Upper lobe of left lung (tissue), 6 donors: ENCODE results near the gene LAMA3. TPM values are rescaled to one million over a fixed set of nuclear protein-coding genes. Genes with fewer than 3 reads are reported as not detected.
A peak's percentile ranks its signal among the peaks of the same experiment; 100 is the strongest.

Experiments used
- ATAC-seq, 2 donors: fragments of 200-7000 bp; cut with Tn5 transposase; one replicate each; pipeline ENCODE4 v1.9.1; 2022; ENCODE audit warnings: mild to moderate bottlenecking in 2 of 2, moderate library complexity in 2 of 2; ENCODE audit not compliant: low FRiP score in 2 of 2
- DNase-seq, 2 donors: peaks; one replicate each; pipeline ENCODE4 v3.0.0-alpha.2; 2019 to 2020
- H3K27ac ChIP-seq, 4 donors: fragments of 200-600 bp; sonication (generic); one replicate each; pipeline ENCODE4 v1.5.1; 2016 to 2019
- H3K27me3 ChIP-seq, 4 donors: fragments of 200-600 bp; sonication (generic); one replicate each; pipeline ENCODE4 v1.5.1; 2017 to 2019
- H3K36me3 ChIP-seq, 4 donors: fragments of 200-600 bp; sonication (generic); one replicate each; pipeline ENCODE4 v1.5.1; 2016 to 2019
- H3K4me1 ChIP-seq, 4 donors: fragments of 200-600 bp; sonication (generic); one replicate each; pipeline ENCODE4 v1.5.1; 2018 to 2019
- H3K4me3 ChIP-seq, 4 donors: fragments of 200-600 bp; sonication (generic); one replicate each; pipeline ENCODE4 v1.5.1; 2017 to 2019; ENCODE audit warnings: mild to moderate bottlenecking in 2 of 4, moderate library complexity in 1 of 4
- H3K9me3 ChIP-seq, 4 donors: fragments of 200-600 bp; sonication (generic); one replicate each; pipeline ENCODE4 v1.5.1; 2018 to 2019
- EP300 ChIP-seq, 4 donors: sonication (generic); formaldehyde crosslinking; IDR thresholded peaks; one replicate each; pipeline ENCODE4 v1.5.1; 2017; ENCODE audit warnings: antibody characterized with exemption in 4 of 4, control low read depth in 2 of 4
- POLR2A ChIP-seq, 4 donors: fragments of 450-650 bp; IDR thresholded peaks; one replicate each; pipeline ENCODE4 v1.5.1; 2016 to 2017; ENCODE audit warnings: antibody characterized with exemption in 4 of 4, mild to moderate bottlenecking in 2 of 4
- POLR2AphosphoS5 ChIP-seq, 2 donors: sonication (generic); formaldehyde crosslinking; IDR thresholded peaks; one replicate each; pipeline ENCODE4 v1.5.1; 2017; ENCODE audit warnings: antibody characterized with exemption in 2 of 2
- WGBS, 2 donors: methylation state at CpG; one replicate each; pipeline ENCODE4 v1.1.5; 2017 to 2018; 5-methylcytosine and 5-hydroxymethylcytosine counted together
- total RNA-seq, 6 donors: library from RNA; depleted of rRNA in 4 of 6; stranded (reverse); fragments of >200 nt in 4 of 6; gene quantifications; one replicate each; pipeline versions ENCODE4 v1.1.0 to v1.2.1, GENCODE V29; 2016 to 2021
- TF ChIP-seq, protein P1 (sequence below), 6 experiments: fragments of 450-650 bp in 4 of 6; fragments of 200-600 bp in 2 of 6; sonication (generic) in 2 of 6; IDR thresholded peaks; one replicate each; pipeline ENCODE4 v1.5.1; 2016 to 2019; ENCODE audit warnings: antibody characterized with exemption in 6 of 6
- donor health status: DM: no; HTN: no; CAD: no; lungs with moderate emphysema.
- donor health status: DM: no; HTN: yes; CAD: no; lungs with severe emphysema.

Gene LAMA3
- total RNA-seq, 6 donors from 2014 or later: 88.2 to 202 (median 141) TPM

GRCh38 chr18:23716966-23717365, 27.7 kb downstream of the LAMA3 start:
- Histone ChIP-seq H3K27me3 (no peaks in the 10 kb centered on the region), H3K27ac (no peak overlapping the region), H3K4me3 (no peak overlapping the region), H3K9me3 (no peaks in the 10 kb centered on the region), H3K4me1 (no peaks in the 10 kb centered on the region), H3K36me3 (no peaks in the 10 kb centered on the region)
- TF ChIP-seq POLR2AphosphoS5 (IDR thresholded peaks at IDR 0.05) (no peak), POLR2A (IDR thresholded peaks at IDR 0.05) (no peak), EP300 (IDR thresholded peaks at IDR 0.05) (no peak)
- TF ChIP-seq, protein P1, sequence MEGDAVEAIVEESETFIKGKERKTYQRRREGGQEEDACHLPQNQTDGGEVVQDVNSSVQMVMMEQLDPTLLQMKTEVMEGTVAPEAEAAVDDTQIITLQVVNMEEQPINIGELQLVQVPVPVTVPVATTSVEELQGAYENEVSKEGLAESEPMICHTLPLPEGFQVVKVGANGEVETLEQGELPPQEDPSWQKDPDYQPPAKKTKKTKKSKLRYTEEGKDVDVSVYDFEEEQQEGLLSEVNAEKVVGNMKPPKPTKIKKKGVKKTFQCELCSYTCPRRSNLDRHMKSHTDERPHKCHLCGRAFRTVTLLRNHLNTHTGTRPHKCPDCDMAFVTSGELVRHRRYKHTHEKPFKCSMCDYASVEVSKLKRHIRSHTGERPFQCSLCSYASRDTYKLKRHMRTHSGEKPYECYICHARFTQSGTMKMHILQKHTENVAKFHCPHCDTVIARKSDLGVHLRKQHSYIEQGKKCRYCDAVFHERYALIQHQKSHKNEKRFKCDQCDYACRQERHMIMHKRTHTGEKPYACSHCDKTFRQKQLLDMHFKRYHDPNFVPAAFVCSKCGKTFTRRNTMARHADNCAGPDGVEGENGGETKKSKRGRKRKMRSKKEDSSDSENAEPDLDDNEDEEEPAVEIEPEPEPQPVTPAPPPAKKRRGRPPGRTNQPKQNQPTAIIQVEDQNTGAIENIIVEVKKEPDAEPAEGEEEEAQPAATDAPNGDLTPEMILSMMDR (IDR thresholded peaks at IDR 0.05): no peak
- ATAC-seq (no peak), DNase-seq (no peak)

GRCh38 chr18:23718243-23718720, 29.0 kb downstream of the LAMA3 start:
- 86 to 92% methylated on average over 5 of the region's 5 CpGs for WGBS, 2 donors
- no peaks in the 10 kb centered on the region for H3K9me3 ChIP-seq
- DNase-seq: no peak
- H3K36me3 ChIP-seq: no peaks in the 10 kb centered on the region
- H3K4me3 ChIP-seq: no peak overlapping the region
- ATAC-seq: peak in 1 of 2 donors; percentile 46
- no peak overlapping the region for H3K27ac ChIP-seq
- H3K27me3 ChIP-seq: no peaks in the 10 kb centered on the region
- TF ChIP-seq POLR2A (IDR thresholded peaks at IDR 0.05) (no peak), POLR2AphosphoS5 (IDR thresholded peaks at IDR 0.05) (no peak)
- H3K4me1 ChIP-seq: no peaks in the 10 kb centered on the region

GRCh38 chr18:23718731-23719130, 29.5 kb downstream of the LAMA3 start:
- no peak for DNase-seq
- 91% methylated on average over 2 of the region's 2 CpGs for WGBS, 2 donors
- Histone ChIP-seq H3K4me1 (no peaks in the 10 kb centered on the region), H3K9me3 (no peaks in the 10 kb centered on the region), H3K27me3 (no peaks in the 10 kb centered on the region), H3K27ac (peak overlapping the region in 1 of 4 donors; percentile 31), H3K36me3 (no peaks in the 10 kb centered on the region), H3K4me3 (no peak overlapping the region)
- TF ChIP-seq, protein P1 (IDR thresholded peaks at IDR 0.05): no peak
- no peak for TF ChIP-seq EP300 (IDR thresholded peaks at IDR 0.05)
- no peak for TF ChIP-seq POLR2A (IDR thresholded peaks at IDR 0.05)
- TF ChIP-seq POLR2AphosphoS5 (IDR thresholded peaks at IDR 0.05): no peak
- ATAC-seq: no peak

- Histone ChIP-seq H3K36me3 (no peaks in the 10 kb centered on the region), H3K27ac (peak overlapping the region in 1 of 4 donors; percentile 15), H3K9me3 (no peaks in the 10 kb centered on the region), H3K4me1 (no peaks in the 10 kb centered on the region), H3K27me3 (no peaks in the 10 kb centered on the region), H3K4me3 (no peak overlapping the region)
- 33 to 50% methylated on average over 1 of the region's 1 CpG for WGBS, 2 donors
- DNase-seq (peak in 1 of 2 donors; percentile 53), ATAC-seq (peak; percentile 65 to 93)
- TF ChIP-seq, protein P1 (IDR thresholded peaks at IDR 0.05): no peak
- TF ChIP-seq POLR2A (IDR thresholded peaks at IDR 0.05) (no peak), EP300 (IDR thresholded peaks at IDR 0.05) (no peak), POLR2AphosphoS5 (IDR thresholded peaks at IDR 0.05) (no peak)
These were observed 30.5 kb downstream of the LAMA3 start for GRCh38 chr18:23719634-23720201.

DNA sequence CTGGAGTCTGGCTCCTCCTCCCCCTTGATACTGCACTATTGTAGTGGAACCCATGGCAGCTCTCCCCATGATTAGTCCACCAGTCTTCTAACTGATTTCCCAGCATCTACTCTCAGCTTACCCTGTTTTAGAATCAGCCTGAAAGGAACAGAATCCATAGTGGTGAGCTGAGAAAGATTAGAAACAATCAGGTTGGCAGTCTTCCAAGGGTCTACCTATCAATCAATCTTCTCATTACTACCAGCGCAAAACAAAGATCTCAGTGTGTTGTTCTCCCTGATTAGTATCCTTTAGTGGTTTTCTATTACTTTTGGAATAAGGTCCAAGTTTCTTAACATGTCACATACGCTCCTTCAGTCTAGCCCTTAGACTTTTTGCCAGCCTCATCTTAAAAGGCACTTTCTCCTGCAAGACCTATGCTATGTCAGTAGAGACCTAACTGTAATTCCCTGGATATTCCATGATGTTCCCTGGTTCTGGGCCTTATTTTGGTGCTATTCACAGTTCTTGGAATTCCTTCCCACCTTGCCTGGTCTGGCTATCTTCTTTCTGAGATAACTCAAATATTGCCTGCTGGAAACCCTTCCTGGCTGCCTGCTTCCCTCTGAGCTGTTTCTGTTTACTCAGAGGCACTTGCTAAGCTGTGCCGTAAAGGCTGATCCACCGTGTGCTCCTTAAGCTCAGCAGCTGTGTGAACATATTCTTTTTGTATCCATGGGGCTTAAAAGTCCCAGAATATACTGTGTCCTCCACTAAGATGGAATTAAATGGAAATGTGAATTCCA, 32.6 kb downstream of the LAMA3 start:
- no peaks in the 10 kb centered on the region for H3K9me3 ChIP-seq
- no peak overlapping the region for H3K4me3 ChIP-seq
- no peak overlapping the region for H3K27ac ChIP-seq
- no peaks in the 10 kb centered on the region for H3K27me3 ChIP-seq
- ATAC-seq (no peak), DNase-seq (no peak)
- H3K4me1 ChIP-seq: no peaks in the 10 kb centered on the region
- TF ChIP-seq POLR2AphosphoS5 (IDR thresholded peaks at IDR 0.05): no peak
- TF ChIP-seq EP300 (IDR thresholded peaks at IDR 0.05): no peak
- TF ChIP-seq, protein P1 (IDR thresholded peaks at IDR 0.05): no peak
- no peak for TF ChIP-seq POLR2A (IDR thresholded peaks at IDR 0.05)
- WGBS, 2 donors: 40 to 58% methylated on average over 4 of the region's 4 CpGs
- no peaks in the 10 kb centered on the region for H3K36me3 ChIP-seq
